ENCODE results near the gene TRIM47. TPM values are rescaled to one million over a fixed set of nuclear protein-coding genes. Genes with fewer than 3 reads are reported as not detected.
"Not testable (repeated sequence)": the region's sequence is repeated elsewhere in the genome, so short reads cannot be mapped to it uniquely, and the experiment has no call there.

TRIM47 gene
- total and polyA plus RNA-seq, 2 experiments from 2014 or later = 2.9 to 4.6 TPM

DNA sequence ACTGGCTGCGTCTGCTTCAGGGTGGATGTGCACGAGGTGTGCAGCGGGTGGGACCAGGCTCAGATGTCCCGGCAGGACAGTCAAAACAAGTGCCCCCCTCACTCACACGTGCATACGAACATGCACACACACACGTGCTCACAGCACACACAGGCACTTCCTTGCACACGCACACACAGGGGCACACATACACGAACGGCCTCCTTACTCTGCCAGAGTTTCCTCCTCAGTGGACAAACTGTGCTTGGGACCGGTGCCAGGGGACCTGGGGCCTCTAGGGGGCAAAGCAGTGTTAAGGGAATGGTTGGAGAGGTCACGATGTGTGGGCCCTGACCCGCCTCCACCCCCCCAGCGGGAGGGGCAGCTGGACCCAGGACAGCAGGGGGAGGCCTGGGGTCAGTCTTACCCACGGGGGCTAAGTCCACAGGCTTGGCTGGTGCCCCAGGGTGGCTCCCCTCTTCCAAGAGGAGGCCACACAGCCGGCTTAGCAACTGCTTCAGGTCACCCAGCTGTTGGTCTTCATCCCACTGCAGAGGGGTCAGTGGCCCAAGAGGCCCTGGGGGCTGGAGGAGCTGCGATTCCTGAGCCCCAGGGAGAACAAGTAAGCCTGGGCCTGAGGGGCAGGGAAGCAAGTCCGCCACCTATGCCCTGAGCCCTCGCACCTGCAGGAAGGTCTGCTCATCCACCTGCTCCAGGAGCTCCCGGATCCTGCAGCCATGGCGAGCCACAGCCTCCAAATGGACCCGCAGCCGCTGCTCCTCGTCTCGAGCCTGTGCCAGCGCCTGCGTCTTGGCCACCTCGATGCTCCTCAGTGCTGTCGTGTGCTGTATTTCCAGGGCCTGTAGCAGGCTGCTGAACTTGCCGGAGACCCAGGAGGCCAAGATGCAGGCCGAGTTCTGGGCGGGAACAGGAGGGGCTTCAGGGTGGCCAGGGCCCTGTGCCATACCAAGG lies 13.5 kb upstream of the TRIM47 start:
- peaks cover 8% of the 10 kb centered on the region for H3K4me1 ChIP-seq (ENCODE audit: low read depth)
- H3K27me3 ChIP-seq = no peaks in the 10 kb centered on the region
- no peaks in the 10 kb centered on the region for H3K9me3 ChIP-seq (ENCODE audit: low read depth)
- TF ChIP-seq, protein P1, sequence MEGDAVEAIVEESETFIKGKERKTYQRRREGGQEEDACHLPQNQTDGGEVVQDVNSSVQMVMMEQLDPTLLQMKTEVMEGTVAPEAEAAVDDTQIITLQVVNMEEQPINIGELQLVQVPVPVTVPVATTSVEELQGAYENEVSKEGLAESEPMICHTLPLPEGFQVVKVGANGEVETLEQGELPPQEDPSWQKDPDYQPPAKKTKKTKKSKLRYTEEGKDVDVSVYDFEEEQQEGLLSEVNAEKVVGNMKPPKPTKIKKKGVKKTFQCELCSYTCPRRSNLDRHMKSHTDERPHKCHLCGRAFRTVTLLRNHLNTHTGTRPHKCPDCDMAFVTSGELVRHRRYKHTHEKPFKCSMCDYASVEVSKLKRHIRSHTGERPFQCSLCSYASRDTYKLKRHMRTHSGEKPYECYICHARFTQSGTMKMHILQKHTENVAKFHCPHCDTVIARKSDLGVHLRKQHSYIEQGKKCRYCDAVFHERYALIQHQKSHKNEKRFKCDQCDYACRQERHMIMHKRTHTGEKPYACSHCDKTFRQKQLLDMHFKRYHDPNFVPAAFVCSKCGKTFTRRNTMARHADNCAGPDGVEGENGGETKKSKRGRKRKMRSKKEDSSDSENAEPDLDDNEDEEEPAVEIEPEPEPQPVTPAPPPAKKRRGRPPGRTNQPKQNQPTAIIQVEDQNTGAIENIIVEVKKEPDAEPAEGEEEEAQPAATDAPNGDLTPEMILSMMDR (IDR thresholded peaks at IDR 0.05; ENCODE audit: low read depth, low read length) = no peak
- no peaks in the 10 kb centered on the region for H3K36me3 ChIP-seq
- H3K4me3 ChIP-seq = no peak overlapping the region
- no peak for DNase-seq (ENCODE audit: low read depth in 1 of 2, low spot score in 1 of 2)
- H3K27ac ChIP-seq = peak overlapping the region; percentile 12

- Histone ChIP-seq H3K27ac (peak overlapping the region; percentile 12), H3K36me3 (no peaks in the 10 kb centered on the region), H3K9me3 (ENCODE audit: low read depth) (no peaks in the 10 kb centered on the region), H3K4me1 (ENCODE audit: low read depth) (peaks cover 8% of the 10 kb centered on the region), H3K4me3 (no peak overlapping the region), H3K27me3 (no peaks in the 10 kb centered on the region)
- TF ChIP-seq, protein P1 (IDR thresholded peaks at IDR 0.05; ENCODE audit: low read depth, low read length) = no peak
- DNase-seq (ENCODE audit: low read depth in 1 of 2, low spot score in 1 of 2) = no peak
Measured at GRCh38 chr17:75891022-75891604, 12.7 kb upstream of the TRIM47 start.

- no peaks in the 10 kb centered on the region for H3K27me3 ChIP-seq
- H3K36me3 ChIP-seq = no peaks in the 10 kb centered on the region
- H3K27ac ChIP-seq = no peak overlapping the region
- no peaks in the 10 kb centered on the region for H3K9me3 ChIP-seq (ENCODE audit: low read depth)
- TF ChIP-seq, protein P1 (IDR thresholded peaks at IDR 0.05; ENCODE audit: low read depth, low read length) = no peak
- no peak overlapping the region for H3K4me3 ChIP-seq
- DNase-seq (ENCODE audit: low read depth in 1 of 2, low spot score in 1 of 2) = no peak
- H3K4me1 ChIP-seq (ENCODE audit: low read depth) = no peaks in the 10 kb centered on the region
Measured at GRCh38 chr17:75889454-75889853, 11.1 kb upstream of the TRIM47 start.

GRCh38 chr17:75888484-75888883 lies 10.1 kb upstream of the TRIM47 start:
- Histone ChIP-seq H3K27me3 (no peaks in the 10 kb centered on the region), H3K4me3 (no peak overlapping the region), H3K27ac (no peak overlapping the region), H3K4me1 (ENCODE audit: low read depth) (no peaks in the 10 kb centered on the region), H3K36me3 (no peaks in the 10 kb centered on the region), H3K9me3 (ENCODE audit: low read depth) (no peaks in the 10 kb centered on the region)
- DNase-seq (ENCODE audit: low read depth in 1 of 2, low spot score in 1 of 2) = no peak
- TF ChIP-seq, protein P1 (IDR thresholded peaks at IDR 0.05; ENCODE audit: low read depth, low read length) = no peak

GRCh38 chr17:75885860-75886259 lies 7.5 kb upstream of the TRIM47 start:
- H3K27me3 ChIP-seq; H3K4me3 ChIP-seq; H3K9me3 ChIP-seq (ENCODE audit: low read depth); H3K4me1 ChIP-seq (ENCODE audit: low read depth); H3K36me3 ChIP-seq; H3K27ac ChIP-seq; DNase-seq (ENCODE audit: low read depth in 1 of 2, low spot score in 1 of 2): not testable (repeated sequence)

GRCh38 chr17:75885431-75885830 lies 7.0 kb upstream of the TRIM47 start:
- no peak overlapping the region for H3K4me3 ChIP-seq
- no peaks in the 10 kb centered on the region for H3K4me1 ChIP-seq (ENCODE audit: low read depth)
- no peak overlapping the region for H3K27ac ChIP-seq
- H3K27me3 ChIP-seq = no peaks in the 10 kb centered on the region
- no peaks in the 10 kb centered on the region for H3K9me3 ChIP-seq (ENCODE audit: low read depth)
- TF ChIP-seq, protein P1 (IDR thresholded peaks at IDR 0.05; ENCODE audit: low read depth, low read length) = no peak
- H3K36me3 ChIP-seq = no peaks in the 10 kb centered on the region
- DNase-seq (ENCODE audit: low read depth in 1 of 2, low spot score in 1 of 2) = no peak
